ENCODE measurements around the gene CEP295NL. TPM values are rescaled to one million over a fixed set of nuclear protein-coding genes. Genes with fewer than 3 reads are reported as not detected.
"Not testable (repeated sequence)": the region's sequence is repeated elsewhere in the genome, so short reads cannot be mapped to it uniquely, and the experiment has no call there.

CEP295NL gene
- total RNA-seq, 1 donor from 2014 or later, result 0.22 TPM

- intact Hi-C loops (cut with micrococcal nuclease), result loop anchor here (5.0 kb wide), 1 partner anchor 42 kb away; no protein-coding TSS in a partner anchor
Observed at GRCh38 chr17:78929908-78930775, 27.1 kb upstream of the CEP295NL start.

- intact Hi-C loops (cut with micrococcal nuclease), result loop anchor here (1.0 to 5.0 kb wide), 3 partner anchors 36 to 61 kb away; no protein-coding TSS in a partner anchor
Observed at GRCh38 chr17:78925662-78926555, 22.9 kb upstream of the CEP295NL start.

- intact Hi-C loops (cut with micrococcal nuclease), result loop anchor here (1.0 to 5.0 kb wide), 3 partner anchors 35 to 60 kb away; no protein-coding TSS in a partner anchor
Observed at GRCh38 chr17:78925234-78925633, 22.2 kb upstream of the CEP295NL start, which contains the start of gene TIMP2. TIMP2 (minus strand) TSS chr17:78925387; CDS start chr17:78925088, 299 bp downstream.

GRCh38 chr17:78924481-78925151, 21.6 kb upstream of the CEP295NL start:
- intact Hi-C loops (cut with micrococcal nuclease), result loop anchor here (1.0 to 5.0 kb wide), 3 partner anchors 34 to 59 kb away; no protein-coding TSS in a partner anchor

GRCh38 chr17:78923660-78924453, 20.9 kb upstream of the CEP295NL start:
- intact Hi-C loops (cut with micrococcal nuclease), result no loop called here

GRCh38 chr17:78922816-78923498, 20.0 kb upstream of the CEP295NL start:
- intact Hi-C loops (cut with micrococcal nuclease), result no loop called here

GRCh38 chr17:78921437-78921971, 18.5 kb upstream of the CEP295NL start:
- intact Hi-C loops (cut with micrococcal nuclease), result no loop called here

GRCh38 chr17:78920528-78920927, 17.5 kb upstream of the CEP295NL start:
- intact Hi-C loops (cut with micrococcal nuclease), result no loop called here

- intact Hi-C loops (cut with micrococcal nuclease), result no loop called here
Observed at GRCh38 chr17:78919861-78920450, 17.0 kb upstream of the CEP295NL start.

GRCh38 chr17:78918979-78919378, 16.0 kb upstream of the CEP295NL start:
- intact Hi-C loops (cut with micrococcal nuclease), result no loop called here

GRCh38 chr17:78917451-78918275, 14.7 kb upstream of the CEP295NL start:
- intact Hi-C loops (cut with micrococcal nuclease), result no loop called here

- intact Hi-C loops (cut with micrococcal nuclease), result no loop called here
Observed at GRCh38 chr17:78915872-78916632, 13.1 kb upstream of the CEP295NL start.

GRCh38 chr17:78913115-78913514, 10.1 kb upstream of the CEP295NL start:
- intact Hi-C loops (cut with micrococcal nuclease), result no loop called here

GRCh38 chr17:78912082-78912481, 9.1 kb upstream of the CEP295NL start:
- intact Hi-C loops (cut with micrococcal nuclease), result no loop called here

GRCh38 chr17:78911543-78911942, 8.5 kb upstream of the CEP295NL start:
- intact Hi-C loops (cut with micrococcal nuclease), result not testable (repeated sequence)

GRCh38 chr17:78910497-78911284, 7.7 kb upstream of the CEP295NL start:
- intact Hi-C loops (cut with micrococcal nuclease), result no loop called here

GRCh38 chr17:78908426-78908825, 5.4 kb upstream of the CEP295NL start:
- intact Hi-C loops (cut with micrococcal nuclease), result no loop called here

All from T-helper 1 cell treated with Interleukin-12 subunit alpha and Interleukin-12 subunit beta and Interleukin-4 antibody, amounts not matched to agents 30 ng/mL and 1 ng/mL, for 36 hours (primary cell).